ENCODE results near the gene ZMYND12.

ZMYND12 gene

DNA sequence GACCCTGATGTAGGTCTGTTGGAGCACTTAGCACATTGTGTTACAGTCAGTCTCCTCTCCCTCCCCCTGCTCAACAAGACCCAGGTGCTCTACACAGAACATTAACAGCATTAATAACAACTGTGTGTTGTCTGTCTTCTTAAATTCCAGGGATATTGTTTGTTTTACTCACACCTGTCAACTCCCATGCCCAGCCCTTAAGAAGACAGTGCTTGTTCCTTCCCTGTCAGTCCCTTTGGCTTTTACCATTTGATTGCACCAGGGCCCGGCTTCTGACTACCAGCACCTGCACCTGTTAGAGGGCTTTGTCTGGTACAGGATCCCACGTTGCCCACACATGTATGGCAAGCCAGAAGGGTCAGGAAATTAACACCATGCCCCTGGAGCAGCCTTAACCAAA, 63.6 kb downstream of the ZMYND12 start:
- DNase-seq (ENCODE audit: low spot score), result peak; percentile 19

DNA sequence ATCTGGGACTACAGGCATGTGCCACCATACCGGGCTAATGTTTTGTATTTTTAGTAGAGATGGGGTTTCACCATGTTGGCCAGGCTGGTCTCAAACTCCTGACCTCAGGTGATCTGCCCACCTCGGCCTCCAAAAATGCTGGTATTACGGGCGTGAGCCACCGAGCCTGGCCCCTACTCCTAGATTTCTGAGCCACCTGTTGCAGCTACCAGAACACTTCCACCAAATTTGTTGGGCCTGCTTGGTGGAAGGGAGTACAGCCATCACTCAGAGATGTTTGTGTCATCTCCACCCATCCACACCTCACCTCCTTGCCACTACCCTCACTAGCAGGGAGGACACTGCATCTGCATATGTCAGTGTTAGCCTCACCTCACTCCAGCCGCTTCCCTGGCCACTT, 69.8 kb downstream of the ZMYND12 start:
- DNase-seq (ENCODE audit: low spot score), result no peak

DNA sequence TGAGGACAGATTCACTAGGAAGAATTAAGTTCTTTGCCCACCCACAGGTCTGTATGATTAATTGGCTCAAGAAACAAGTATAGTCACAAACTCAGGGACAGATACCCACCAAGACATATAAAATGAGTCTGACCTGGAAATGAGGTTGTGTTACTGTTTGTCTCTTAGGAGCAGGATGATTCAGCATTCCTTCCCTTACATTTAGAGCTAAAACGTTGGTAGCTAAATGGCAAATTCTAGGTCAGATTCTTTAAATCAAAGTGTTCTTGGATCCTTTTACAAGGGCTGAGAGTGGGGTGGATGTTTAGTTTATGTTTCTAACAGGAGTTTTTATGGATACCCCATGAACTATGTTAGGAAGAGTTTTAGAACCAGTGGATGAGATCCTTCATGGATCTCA, 70.5 kb downstream of the ZMYND12 start:
- no peak for DNase-seq (ENCODE audit: low spot score)

DNA sequence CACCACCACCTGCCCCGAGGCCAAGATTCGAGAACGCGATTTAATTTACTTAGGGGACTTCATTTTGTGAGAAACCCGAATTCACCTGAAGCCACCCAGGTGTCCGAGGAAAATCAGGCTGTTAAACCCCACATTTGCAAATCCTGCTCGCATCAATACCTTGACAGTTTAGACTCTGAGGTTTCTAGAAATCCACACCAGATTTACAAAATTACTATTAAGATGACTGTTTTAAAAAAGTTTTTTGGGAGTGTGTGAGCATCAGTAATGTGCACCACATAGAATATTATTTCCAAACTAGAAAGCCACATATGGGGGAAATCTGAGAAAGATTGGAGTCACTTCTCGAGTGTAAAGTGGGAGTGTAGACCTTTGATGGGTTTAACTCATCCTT, 74.5 kb downstream of the ZMYND12 start:
- no peak for DNase-seq (ENCODE audit: low spot score)

DNA sequence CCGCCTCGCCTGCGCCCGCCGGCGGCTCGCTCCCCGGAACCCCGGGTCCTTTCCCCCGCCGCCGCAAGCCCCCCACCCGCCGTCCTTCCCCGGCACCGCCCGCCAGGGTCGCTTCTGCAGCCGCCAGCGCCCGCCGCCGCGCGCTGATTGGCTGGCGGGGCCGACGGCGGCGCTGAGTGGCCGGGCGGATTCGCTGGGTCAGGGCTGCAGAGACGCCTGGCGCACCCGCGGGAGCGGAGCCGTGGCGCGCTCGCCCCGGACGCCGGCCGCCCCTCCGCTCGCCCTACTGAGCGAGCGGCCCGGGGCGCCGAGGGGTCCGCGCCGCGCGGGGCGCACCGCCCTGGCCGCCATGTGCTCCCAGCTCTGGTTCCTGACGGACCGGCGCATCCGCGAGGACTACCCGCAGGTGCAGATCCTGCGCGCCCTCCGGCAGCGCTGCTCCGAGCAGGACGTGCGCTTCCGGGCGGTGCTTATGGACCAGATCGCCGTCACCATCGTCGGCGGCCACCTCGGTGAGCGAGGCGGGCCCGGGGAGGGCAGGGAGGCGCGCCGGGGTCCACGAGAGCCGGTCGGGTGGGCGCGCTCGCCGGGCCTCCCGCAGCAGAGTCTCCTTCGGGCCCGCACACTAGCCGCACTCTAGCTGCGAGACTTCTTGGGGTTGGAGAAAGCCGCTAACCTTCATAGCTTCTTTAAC, 75.1 kb downstream of the ZMYND12 start, which contains the start of gene RIMKLA:
TSS of gene RIMKLA (plus strand) at position 207 of the 694 bp plus-strand sequence. CDS start at position 350, 143 bp downstream.
- DNase-seq (ENCODE audit: low spot score), result peak; percentile 77
